GM04503 (cell line): ENCODE data around the gene RHBDF2.

Source experiments
- DNase-seq: peaks from one replicate; pipeline ENCODE4 v3.0.0-alpha.2; 2012; ENCODE audit warnings: low read depth

Gene RHBDF2

GRCh38 chr17:76459674-76460073 is 41.5 kb downstream of the RHBDF2 start:
- no peak for DNase-seq

DNA sequence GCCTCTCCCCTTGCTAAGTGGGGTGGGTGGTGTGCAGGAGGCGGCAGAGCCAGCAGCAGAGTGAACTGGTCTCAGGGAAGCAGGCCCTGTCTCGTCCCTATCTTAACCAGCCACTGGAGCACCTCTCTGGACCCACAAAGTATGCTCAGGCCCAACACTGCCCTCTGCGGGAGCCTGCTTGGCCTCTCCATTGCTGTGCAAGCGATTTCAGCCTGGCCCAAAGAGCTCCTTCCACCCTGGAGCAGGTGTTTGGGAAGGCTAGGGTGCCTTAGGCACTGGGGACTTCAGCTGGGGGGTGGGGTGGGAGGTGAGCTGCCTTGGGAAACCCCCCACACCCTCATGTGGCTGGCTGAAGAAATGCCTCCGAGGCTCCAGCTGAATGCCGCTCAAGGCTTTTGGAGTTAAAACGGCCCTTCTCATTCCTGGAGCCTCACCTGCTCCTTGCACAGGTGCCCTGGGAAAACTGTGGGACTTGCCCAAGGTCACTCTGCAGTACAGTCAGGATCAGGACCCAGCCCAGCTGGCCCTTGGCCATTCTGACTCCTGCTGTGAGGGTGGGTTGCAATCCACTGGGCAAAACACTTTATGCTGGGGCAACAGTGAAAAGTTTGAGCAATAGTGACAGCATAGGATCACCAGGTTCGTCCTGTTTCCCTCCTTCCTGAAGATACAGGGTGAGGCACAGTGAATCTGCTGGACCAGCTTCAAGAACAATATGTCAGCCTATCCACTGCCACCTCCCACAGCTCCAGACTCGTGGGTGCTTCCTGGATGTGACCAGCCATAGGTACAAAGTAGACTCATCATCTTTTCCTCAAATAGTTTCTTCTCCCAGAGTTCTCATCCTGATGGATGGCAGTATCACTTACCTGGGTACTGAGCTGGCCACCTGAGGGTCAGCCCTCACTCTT is 42.4 kb downstream of the RHBDF2 start:
- no peak for DNase-seq

DNA sequence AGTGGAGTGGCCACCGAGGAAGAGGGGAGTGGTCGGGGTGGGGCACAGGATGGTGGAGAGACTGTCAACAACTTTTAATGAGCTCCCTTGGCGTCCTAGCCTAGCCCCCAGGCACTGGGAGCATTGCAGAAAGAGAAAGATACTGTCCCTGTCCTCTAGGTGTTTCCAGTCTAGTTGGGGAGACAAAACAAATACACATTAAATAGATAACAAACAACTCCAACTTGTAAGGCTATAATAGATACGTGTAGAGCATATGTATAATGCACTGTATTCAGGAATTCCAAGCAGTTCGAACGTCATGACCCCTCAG is 47.8 kb downstream of the RHBDF2 start:
- no peak for DNase-seq

DNA sequence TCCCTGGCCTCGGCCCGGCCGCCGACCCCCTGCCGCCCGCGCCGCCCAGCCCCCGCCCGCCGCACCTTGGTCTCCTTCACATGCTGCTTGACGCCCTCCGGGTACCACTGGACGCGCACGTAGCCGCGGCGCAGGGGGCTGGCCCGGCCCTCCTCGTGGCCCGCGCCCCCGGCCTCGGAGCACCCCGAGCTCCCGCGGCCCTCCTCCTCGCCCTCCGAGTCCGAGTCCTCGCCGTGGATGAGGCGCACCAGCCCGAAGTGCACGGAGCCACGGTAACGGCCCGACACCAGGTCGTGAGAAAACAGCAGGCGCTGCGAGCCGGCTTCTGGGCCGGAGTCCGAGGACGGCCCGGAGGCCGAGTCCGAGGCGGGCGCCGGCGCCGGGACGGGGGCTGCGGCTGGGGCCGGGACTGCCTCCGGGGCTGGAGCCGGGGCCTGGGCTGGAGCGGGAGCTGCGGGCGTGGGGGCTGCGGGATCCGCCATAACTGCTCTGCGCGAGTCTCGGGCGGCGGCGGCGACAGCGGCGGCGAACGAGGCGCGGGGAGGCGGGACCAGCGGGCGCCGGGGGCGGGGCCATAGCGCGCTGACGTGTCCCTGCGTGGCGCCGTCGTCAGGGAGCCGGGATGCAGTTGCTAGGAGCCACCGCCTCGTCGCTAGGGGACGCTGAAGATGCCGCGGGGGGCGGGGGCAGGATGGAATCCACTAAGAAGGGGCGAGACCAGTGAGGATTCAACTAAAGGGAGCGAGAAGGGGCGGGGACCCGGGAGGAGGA is 48.4 kb downstream of the RHBDF2 start, which contains the start of gene UBE2O:
TSS of gene UBE2O (minus strand) at position 493 of the 771 bp plus-strand sequence. CDS start at position 482, 11 bp downstream.
- no peak for DNase-seq

DNA sequence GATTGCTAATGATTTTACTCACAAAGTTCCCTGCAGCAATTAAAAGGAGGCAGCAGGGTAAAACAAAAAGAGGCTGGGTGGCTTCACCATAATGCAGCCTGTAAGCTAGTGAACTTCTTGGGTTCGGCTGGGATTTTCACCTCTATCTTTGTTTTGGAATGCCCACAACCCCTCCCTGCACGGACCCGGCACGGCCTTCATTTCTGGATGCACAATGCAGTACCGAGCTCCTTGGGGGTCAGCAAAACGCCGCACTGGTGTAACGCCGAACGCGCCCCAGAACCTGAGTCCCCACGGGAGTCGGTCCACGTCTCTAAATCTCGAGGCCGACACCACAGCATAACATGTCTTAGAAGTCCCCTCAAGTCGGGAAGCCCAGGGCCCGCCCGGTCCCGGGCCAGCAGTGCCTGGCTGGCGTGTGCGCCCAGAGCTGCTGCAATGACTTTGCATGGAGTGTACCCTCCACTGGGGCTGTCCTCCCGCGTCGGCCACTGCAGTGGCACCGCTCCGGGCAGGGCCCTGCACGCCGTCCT is 49.0 kb downstream of the RHBDF2 start:
- DNase-seq, result no peak

- DNase-seq, result no peak
Measured at GRCh38 chr17:76451506-76451905, 49.7 kb downstream of the RHBDF2 start.

DNA sequence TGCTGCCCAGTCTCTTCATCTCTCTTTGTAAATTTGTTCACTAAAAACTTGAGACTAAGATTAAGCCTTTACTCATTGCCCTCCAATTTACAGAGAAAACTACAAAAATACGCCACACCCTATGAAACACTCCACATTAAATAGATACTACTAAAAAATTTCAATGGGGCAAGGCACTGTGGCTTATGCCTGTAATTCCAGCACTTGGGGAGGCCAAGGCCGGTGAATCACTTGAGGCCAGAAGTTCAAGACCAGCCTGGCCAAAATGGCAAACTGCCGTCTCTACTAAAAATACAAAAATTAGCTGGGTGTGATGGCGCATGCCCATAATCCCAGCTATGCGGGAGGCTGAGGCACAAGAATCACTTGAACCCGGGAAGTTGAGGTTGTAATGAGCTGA is 52.1 kb downstream of the RHBDF2 start:
- DNase-seq, result no peak

GRCh38 chr17:76447931-76448652 is 53.1 kb downstream of the RHBDF2 start:
- no peak for DNase-seq

DNA sequence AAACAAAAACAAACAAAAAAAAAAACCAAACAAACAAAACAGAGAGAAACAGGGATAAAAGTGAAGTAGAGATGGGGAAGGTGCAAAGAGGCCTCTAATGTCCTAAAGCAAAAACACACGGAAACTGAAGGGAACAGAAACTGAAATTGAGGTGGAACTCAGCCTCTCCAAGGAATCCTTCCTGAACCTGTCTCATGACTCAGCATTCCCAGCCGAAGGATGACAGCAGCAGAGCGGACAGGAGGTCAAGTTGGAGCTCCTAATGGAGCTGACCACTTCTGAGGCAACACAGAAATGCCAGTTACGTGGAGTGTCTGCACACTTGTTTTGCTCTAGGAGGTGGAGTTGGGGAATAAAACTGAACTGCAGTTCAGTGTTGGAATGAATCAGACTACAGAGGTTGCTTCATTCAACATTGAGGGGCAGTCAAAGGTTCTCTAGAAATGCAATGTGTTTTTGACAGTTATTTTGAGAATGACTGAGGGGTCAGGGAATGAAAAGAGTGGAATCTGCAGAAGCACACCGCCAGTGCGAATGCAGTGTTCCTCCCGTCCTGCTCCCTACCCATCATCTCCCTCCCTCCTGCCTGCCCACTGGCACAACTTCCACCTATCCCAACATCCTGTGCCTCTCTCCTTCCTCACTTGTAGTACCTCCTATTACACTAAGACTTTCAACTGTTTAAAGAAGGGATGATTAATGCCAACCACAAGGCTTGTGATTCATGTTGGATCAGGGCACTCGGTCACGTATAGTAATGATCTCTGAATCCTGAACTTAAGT is 54.6 kb downstream of the RHBDF2 start:
- DNase-seq, result no peak

- DNase-seq, result no peak
Measured at GRCh38 chr17:76445697-76446448, 55.4 kb downstream of the RHBDF2 start.

DNA sequence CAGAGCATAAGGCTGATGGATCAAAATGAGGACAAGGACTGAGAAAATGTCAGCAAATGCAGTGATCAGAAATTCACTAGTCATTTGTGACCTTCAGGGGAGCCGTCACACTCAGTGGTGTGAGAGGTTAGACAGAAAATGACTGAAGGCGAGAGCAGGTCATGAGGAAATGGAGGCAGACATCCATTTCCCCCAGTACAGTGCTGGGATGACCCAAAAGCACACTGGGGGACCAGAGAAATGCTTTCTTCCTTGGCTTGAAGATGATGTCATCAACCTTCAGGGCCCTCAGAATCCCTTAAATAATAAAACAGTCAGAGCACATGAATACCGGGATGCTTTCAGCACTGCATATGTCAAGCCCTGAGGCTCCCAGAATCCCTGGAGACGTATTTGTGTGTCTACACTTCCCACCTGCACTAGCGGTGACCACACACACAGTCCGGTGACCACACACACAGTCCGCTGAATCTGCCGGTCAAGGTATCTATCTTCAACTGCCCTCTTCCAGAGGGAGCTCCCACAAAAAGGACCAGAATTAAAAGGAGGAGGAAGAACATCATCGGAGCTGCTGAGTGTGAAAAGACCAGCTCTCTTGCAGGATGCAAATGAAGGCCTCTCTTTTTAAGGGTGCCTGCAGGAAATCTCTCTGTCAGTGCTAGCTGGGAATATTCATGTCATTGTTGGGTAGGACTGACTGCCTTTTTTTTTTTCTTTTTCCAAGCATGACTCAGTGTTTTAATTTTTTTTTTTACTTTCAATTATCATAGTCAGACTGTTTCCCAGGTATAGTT is 56.5 kb downstream of the RHBDF2 start:
- DNase-seq, result no peak

GRCh38 chr17:76442341-76443338 is 58.6 kb downstream of the RHBDF2 start:
- no peak for DNase-seq

DNA sequence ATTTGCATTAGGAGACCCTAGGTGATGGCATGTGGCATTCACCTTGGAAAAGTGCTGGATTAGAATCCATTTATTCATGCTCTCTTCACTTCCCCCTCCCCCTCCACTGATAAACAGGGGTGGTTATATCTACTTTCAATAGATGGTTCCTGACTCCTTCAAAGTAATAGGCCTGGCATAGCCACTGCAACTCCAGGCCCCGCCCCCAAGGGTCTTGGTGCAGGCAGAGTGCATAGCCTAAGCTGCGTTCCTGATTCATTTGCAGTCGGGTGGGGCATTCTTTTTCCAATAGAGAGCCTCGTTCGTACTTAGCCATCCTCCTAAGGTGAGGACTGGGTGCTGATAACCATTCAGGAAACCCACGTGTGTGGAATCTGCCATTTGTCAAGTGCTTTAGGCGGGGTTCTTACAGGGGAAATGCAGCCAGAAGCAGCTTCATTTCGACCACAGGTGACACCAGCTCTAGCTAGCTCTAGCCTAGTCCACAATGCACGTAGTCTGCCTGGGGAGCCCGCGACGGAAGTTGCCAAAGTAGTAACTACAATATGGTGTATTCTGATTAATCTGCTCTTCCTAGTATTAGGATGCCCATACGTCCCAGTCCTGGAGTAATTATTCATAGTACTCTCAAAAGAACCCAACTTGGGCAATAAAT is 59.4 kb downstream of the RHBDF2 start:
- DNase-seq, result no peak

DNA sequence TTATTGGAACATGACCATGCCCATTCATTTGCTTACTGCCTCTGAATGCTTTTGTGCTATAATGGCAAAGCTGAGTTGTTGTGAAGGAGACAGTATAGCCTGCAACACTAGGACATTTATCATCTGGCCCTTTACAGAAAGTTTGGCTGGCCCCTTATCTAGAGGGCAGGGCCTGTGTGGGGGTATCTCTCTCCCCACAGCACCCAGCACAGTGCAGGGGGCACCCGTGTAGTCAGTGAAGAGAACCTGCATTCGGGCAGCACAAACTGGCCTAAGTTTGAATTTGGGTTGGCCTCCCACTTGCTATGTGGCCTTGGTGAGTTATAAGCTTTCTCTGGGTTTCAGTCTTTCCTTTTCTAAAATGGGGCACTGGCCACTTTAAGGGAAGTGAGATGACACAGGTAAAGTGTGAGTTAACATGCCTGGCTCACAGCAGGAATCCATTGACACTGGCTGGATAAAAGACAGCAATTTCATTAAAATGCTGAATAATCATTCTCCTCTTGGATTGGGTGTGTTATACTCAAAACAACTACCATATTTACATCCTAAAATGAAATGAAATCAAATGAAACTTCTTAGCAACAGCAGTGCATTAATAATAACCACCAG is 60.4 kb downstream of the RHBDF2 start:
- no peak for DNase-seq

GRCh38 chr17:76439314-76439928 is 61.8 kb downstream of the RHBDF2 start:
- DNase-seq, result no peak

DNA sequence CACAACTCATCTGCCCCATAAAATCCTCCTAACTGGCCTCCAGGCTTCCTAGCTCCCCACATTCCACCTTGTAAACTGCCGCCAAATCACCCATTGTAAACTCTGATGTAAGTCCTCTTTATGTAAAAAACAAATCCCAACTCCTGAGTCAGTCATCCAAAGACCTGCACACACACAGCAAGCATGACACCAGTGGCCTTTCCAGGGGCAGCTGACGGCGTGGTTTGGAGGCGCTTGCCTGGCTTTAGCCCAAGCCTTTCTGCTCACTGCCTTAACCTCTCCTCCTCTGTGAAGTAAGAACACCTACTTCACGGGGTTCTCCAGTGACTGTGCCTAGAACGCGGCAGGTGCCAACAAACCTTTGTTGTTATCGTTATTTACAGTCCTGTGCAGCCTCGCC is 62.3 kb downstream of the RHBDF2 start:
- no peak for DNase-seq
